GM18868 (cell line): ENCODE data around the gene GPHA2.
"Not testable (repeated sequence)": the region's sequence is repeated elsewhere in the genome, so short reads cannot be mapped to it uniquely, and the experiment has no call there.

Experiments
- ATAC-seq: cut with Tn5 transposase; IDR thresholded peaks from one replicate; pipeline ENCODE4 v1.9.1; 2021; ENCODE audit warnings: mild to moderate bottlenecking, moderate library complexity; ENCODE audit not compliant: unreplicated experiment

GPHA2 gene

DNA sequence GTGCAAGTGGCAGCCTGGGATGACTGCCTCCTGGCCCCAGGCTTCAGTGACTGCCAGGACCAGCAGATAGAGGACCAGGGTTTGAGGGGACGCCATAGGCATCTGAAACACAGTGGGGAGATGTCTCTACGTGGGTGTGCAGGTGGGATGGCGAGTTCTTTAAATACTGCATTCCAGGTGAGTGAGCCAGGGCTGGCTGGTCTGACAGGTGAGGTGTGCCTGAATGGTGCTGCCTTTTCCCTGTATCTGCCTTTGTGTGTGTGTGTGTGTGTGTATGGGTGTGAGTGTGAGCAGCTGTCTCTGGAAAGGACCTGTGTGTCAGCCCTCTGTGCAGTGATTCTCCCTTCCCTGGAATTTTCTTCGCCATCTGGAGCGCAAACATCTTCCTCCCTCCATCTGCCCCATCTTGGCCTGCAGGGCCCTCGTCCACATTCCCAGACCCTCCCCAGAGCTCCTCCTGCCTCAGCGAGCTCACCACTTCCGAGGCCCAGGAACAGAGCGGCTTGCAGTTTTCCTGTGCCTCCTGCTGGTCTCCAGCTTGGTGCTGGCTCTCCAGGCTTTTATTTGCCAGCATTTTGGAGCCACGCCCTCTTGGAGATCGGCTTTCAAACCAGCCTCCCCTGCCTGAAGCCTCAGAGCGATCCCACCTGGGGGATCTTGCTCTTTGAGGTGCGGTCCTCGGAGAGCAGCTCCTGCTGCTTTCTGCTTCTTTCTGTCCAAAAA, at the start of gene GPHA2:
TSS of gene GPHA2 (minus strand) at position 535 of the 723 bp plus-strand sequence. CDS start at position 102, 433 bp downstream.
- ATAC-seq = no peak

DNA sequence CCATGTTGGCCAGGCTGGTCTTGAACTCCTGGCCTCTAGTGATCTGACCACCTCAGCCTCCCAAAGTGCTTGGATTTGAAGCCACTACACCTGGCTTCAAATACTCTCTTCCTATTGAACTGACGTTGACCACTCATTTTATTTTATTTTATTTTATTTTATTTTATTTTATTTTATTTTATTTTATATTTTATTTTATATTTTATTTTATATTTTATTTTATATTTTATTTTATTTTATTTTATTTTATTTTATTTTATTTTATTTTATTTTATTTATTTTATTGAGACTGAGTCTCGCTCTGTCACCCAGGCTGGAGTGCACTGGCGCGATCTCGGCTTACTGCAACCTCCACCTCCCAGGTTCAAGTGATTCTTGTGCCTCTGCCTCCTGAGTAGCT, 47.6 kb upstream of the GPHA2 start:
- ATAC-seq = not testable (repeated sequence)

GRCh38 chr11:64976651-64977050, 41.0 kb upstream of the GPHA2 start:
- ATAC-seq = no peak

GRCh38 chr11:64974124-64974523, 38.4 kb upstream of the GPHA2 start:
- ATAC-seq = no peak

DNA sequence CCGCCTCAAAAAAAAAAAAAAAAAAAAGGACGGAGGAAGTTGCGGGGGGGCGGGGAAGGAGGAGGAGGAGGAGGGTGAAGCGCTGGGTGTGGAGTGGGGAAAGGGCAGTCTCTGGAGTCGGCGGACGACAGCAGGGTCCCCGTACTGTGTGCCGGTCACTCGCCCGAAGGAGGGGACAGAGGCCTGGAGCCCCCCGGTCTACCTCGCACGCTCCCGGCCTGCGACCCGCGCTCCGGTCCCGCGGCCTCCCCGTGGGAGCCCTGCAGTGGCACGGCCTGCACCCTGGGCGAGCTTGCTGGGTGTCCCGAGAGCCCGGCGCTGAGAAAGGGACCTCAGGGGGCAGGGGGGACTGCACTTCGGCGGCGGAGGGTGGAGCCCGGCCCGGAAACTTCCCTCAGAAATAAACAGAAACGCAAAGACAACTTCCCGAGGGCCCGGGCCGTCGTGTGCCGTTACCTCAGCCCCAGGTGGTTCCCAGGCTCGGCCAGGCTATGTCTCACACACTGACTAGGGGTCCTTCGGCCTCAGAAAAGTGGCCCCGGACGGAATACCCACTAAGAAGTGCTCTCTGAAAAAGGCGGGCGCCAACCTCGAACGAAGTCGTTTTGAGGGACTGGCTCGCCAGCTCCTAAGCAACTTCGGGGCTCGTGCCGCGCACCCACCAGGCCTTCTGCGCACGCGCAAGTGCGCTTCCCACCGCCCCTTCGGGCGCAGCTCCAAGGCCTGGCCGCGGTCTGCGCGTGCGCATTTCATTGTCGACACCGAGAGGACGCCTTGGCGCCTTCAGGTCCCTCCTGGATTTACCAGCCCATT, 35.9 kb upstream of the GPHA2 start, which contains the start of gene MAJIN:
TSS of gene MAJIN (minus strand) at position 688 of the 813 bp plus-strand sequence. CDS start 12,703 bp downstream, outside the sequence.
- ATAC-seq = no peak

- ATAC-seq = no peak
Observed at GRCh38 chr11:64970731-64971151, 35.0 kb upstream of the GPHA2 start.

GRCh38 chr11:64969209-64969608, 33.5 kb upstream of the GPHA2 start:
- ATAC-seq = no peak

DNA sequence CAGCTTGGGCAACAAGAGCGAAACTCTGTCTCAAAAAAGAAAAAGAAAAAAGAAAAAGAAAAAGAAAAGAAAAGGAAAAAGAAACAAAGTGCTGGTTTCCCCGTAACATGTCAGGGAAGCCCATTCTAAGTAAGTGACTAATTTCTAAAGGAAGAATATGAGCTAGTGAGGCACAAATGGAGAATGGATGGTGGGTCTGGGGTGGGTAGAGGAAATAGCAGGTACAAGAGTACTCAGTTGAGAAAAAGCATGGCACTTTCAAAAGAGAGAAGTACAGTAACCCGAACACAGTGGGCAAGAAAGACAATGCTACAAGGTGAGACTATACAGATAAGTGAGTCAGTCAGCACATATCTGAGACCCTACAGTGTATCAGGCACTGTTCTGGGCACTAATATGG, 31.7 kb upstream of the GPHA2 start:
- no peak for ATAC-seq

DNA sequence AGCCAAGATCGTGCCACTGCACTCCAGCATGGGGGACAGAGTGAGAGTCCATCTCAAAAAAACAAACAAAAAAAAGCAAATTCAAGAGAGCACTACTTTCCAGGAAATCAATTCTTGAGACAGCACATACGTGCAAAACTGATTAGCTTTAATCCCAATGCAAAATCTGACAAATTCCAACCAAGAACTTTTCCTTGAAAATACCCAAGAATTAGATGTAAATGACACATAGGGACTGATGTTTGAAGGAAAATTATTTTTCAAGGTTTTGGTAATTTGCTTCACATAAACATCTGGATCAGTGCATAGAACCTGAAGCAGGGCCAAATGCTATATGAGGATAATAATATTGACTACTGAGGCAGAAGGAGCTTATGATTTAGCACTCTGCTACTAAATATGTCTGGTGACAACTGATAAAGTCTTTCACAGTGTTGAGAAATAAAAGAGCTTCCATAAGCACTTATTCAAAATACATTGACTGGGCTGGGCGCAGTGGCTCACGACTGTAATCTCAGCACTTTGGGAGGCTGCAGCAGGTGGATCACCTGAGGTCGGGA, 27.5 kb upstream of the GPHA2 start:
- no peak for ATAC-seq

GRCh38 chr11:64960719-64961118, 25.0 kb upstream of the GPHA2 start:
- no peak for ATAC-seq

GRCh38 chr11:64959498-64959897, 23.8 kb upstream of the GPHA2 start:
- no peak for ATAC-seq

- ATAC-seq = no peak
Observed at GRCh38 chr11:64954201-64954600, 18.5 kb upstream of the GPHA2 start.

- no peak for ATAC-seq
Observed at GRCh38 chr11:64951529-64951928, 15.8 kb upstream of the GPHA2 start.

DNA sequence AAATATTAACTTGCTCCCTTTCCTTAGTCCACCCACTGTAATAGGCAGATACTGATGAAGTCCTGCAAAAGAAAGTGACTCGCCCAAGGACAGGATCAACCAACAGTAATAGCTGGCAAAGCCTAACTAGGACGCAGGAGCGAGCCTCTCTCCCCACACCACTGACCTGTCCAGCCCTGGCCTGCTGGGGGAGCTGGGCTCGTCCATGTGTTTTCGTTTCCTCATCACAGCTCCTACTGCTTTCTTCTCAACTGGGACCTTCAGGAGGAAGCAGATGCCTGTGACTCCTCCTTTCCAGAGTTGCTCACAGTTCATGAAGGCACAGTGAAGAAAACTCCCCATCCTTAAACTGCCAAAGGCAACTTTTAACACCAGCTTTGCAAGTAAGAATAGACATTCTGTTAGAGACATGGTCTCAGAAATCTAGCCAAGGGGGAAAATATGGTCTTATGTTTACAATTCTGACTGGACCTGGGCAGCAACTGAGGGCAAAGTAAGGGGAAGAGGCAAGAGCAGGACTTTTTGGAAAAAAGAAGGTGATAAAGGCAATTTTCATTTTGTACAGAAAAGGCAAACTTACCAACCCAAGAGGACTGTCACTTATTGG, 11.6 kb upstream of the GPHA2 start:
- ATAC-seq = no peak

- ATAC-seq = no peak
Observed at GRCh38 chr11:64936539-64936938, 846 bp upstream of the GPHA2 start.

- ATAC-seq = no peak
Observed at GRCh38 chr11:64934682-64935358, 873 bp downstream of the GPHA2 start.

GRCh38 chr11:64933935-64934681, 1.6 kb downstream of the GPHA2 start:
- no peak for ATAC-seq

DNA sequence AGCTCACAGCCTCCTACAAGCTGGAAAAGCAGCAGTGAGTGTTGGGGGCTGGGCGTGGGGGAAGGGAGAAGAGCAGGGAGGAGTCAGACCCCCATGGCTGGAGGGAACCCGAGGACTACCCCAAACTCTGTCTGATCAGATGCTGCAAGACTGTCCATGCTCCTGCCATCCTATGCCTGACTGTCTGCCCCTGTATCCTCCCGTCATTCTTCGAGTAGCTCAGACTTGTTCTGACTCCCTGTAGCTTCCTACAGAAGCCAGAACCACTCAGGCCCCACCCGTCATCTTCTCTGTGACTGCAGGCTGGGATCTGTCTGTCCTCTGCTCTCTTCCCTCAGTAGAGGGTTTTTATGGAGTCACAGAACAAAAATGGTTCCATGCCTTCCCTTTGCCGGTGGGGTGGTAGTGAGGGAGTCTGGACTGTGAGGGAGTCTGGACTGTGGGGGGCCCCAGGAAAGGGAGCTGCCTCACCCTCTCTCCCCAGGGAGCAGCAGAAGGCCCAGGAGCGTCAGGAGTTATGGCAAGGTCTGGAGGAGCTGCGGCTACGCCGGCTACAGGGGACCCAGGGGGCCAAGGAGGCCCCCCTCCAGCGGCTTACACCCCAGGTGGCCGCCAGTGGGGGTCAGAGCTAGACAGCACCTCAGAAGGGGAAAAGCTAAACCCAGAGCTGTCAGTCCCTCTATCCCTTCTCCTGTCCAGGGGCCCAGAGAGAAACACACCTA, 2.3 kb downstream of the GPHA2 start:
- no peak for ATAC-seq

GRCh38 chr11:64932324-64932723, 3.4 kb downstream of the GPHA2 start:
- ATAC-seq = no peak
